Body of pancreas (tissue), 4 donors: ENCODE data around the gene COX15.

Experiments used
- CTCF ChIP-seq, 7 experiments: fragments of 450-650 bp in 4 of 7; fragments of 200-600 bp in 3 of 7; sonication (generic) in 3 of 7; IDR thresholded peaks; one replicate each; pipeline ENCODE4 v1.5.1; 2016 to 2019; ENCODE audit warnings: antibody characterized with exemption in 7 of 7
- POLR2A ChIP-seq, 3 donors: fragments of 450-650 bp; IDR thresholded peaks; one replicate each; pipeline ENCODE4 v1.6.1; 2016; ENCODE audit warnings: antibody characterized with exemption in 3 of 3, mild to moderate bottlenecking in 2 of 3

- TF ChIP-seq CTCF (IDR thresholded peaks at IDR 0.05) (no peak), POLR2A (IDR thresholded peaks at IDR 0.05) (no peak)
Observed at GRCh38 chr10:99761365-99761764, 29.4 kb upstream of the COX15 start.
